ENCODE results near the gene SPTBN1. TPM values are rescaled to one million over a fixed set of nuclear protein-coding genes. Genes with fewer than 3 reads are reported as not detected.

The SPTBN1 gene
- total and polyA plus RNA-seq, 2 experiments from 2014 or later = 122 to 341 TPM

DNA sequence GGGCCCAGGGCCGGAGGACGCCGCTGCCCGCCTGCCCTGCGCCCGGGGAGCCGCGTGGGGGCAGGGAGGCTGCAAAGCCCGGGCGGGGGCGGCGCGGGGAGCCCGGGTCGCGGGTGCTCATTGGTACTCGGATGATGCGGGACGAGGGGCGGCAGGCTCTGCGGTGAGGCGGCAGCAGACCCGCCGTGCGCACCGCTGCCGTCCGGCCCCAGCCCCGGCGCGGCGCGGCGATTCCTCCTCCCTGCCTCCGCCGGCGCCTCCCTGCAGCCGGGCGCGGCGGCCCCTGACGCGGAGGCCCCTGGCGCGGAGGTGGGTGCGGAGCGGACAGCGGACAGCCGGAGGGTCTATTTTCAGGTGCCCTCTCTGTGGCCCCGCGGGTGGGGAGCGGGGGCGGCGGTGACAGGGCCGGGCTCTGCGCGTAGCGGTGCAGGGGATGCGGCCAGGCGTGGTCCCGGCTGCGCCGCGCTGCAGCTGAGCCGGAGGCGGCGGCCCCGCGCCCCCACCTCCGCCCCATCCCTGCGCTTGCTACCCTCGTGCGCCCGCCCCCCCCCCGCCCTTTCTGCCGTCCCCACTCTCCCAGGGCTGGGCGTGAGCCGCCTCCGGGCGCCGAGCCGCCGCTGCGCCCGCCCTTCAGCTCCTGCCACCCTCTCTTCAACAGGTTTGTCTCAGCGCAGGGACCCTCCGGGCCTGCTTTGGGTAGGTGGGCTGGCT is 640 bp downstream of the SPTBN1 start:
- no peak for TF ChIP-seq EZH2 (IDR thresholded peaks at IDR 0.05; ENCODE audit: borderline replicate concordance)
- no peak for TF ChIP-seq EZH2phosphoT487 (IDR thresholded peaks at IDR 0.05; ENCODE audit: low read depth, severe bottlenecking, unreplicated experiment)
- TF ChIP-seq, protein P1, sequence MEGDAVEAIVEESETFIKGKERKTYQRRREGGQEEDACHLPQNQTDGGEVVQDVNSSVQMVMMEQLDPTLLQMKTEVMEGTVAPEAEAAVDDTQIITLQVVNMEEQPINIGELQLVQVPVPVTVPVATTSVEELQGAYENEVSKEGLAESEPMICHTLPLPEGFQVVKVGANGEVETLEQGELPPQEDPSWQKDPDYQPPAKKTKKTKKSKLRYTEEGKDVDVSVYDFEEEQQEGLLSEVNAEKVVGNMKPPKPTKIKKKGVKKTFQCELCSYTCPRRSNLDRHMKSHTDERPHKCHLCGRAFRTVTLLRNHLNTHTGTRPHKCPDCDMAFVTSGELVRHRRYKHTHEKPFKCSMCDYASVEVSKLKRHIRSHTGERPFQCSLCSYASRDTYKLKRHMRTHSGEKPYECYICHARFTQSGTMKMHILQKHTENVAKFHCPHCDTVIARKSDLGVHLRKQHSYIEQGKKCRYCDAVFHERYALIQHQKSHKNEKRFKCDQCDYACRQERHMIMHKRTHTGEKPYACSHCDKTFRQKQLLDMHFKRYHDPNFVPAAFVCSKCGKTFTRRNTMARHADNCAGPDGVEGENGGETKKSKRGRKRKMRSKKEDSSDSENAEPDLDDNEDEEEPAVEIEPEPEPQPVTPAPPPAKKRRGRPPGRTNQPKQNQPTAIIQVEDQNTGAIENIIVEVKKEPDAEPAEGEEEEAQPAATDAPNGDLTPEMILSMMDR (IDR thresholded peaks at IDR 0.05; ENCODE audit: poor library complexity) = no peak
- H3K79me2 ChIP-seq = peaks cover 48% of the 10 kb centered on the region
- peak overlapping the region; percentile 90 for H3K4me2 ChIP-seq
- H2AFZ ChIP-seq = peak overlapping the region; percentile 59
- H3K27ac ChIP-seq = peak overlapping the region; percentile 93
- no peaks in the 10 kb centered on the region for H3K9me3 ChIP-seq (ENCODE audit: low read depth)
- peak; percentile 68 for DNase-seq (ENCODE audit: low spot score)
- WGBS (ENCODE audit: low lambda C conversion rate, missing lambda C conversion rate) = under 1% methylated on average over 27 of the region's 87 CpGs
- peaks cover 13% of the 10 kb centered on the region for H3K4me1 ChIP-seq (ENCODE audit: insufficient read depth)
- no peaks in the 10 kb centered on the region for H3K9me2 ChIP-seq (replicated peaks; ENCODE audit: insufficient read depth)
- peak overlapping the region; percentile 91 for H3K4me3 ChIP-seq
- peaks cover 26% of the 10 kb centered on the region for H4K20me1 ChIP-seq (ENCODE audit: insufficient read depth, poor library complexity, severe bottlenecking)
- H3K36me3 ChIP-seq (replicated peaks; ENCODE audit: insufficient read depth, low read depth) = no peaks in the 10 kb centered on the region
- H3K27me3 ChIP-seq = no peaks in the 10 kb centered on the region

DNA sequence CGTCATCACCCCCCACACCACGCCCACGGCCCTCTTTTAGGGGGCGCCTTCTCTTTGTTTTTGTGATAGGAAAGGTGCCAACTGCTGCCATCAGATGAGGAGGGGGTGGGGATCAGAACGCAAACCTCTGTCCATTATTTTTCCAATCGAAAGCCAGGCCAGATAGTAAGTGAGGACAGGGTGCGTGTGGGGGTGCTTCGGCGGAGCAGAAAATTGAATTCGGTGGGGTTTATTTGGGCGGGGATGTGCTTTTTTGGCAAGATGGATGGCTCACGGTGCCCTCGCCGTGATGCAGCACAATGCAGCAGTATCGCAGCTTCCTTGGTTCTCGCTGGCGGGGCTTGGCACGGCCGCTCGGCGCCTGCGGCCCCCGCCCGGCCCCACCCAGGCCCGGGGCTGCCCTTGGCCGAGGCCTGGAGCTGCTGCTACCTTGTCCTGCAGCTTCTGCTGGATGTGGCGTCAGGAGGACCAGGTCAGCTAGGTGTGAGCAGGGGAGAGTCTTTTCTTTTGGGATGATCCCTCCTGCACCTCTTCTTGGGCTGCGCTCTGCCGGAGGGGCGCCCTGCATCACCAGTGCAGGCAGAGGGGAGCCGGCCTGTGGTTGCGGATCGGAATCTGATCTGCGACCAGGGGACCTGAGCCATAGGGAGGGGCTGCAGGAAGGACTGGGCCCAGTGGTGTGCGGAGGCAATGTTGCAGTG is 1.3 kb downstream of the SPTBN1 start:
- peaks cover 55% of the 10 kb centered on the region for H3K79me2 ChIP-seq
- WGBS (ENCODE audit: low lambda C conversion rate, missing lambda C conversion rate) = under 1% methylated on average over 31 of the region's 35 CpGs
- peaks cover 30% of the 10 kb centered on the region for H4K20me1 ChIP-seq (ENCODE audit: insufficient read depth, poor library complexity, severe bottlenecking)
- H3K27me3 ChIP-seq = no peaks in the 10 kb centered on the region
- H3K36me3 ChIP-seq (replicated peaks; ENCODE audit: insufficient read depth, low read depth) = no peaks in the 10 kb centered on the region
- peak overlapping the region; percentile 93 for H3K27ac ChIP-seq
- no peaks in the 10 kb centered on the region for H3K9me2 ChIP-seq (replicated peaks; ENCODE audit: insufficient read depth)
- TF ChIP-seq EZH2 (IDR thresholded peaks at IDR 0.05; ENCODE audit: borderline replicate concordance) (peak; percentile 1), EZH2phosphoT487 (IDR thresholded peaks at IDR 0.05; ENCODE audit: low read depth, severe bottlenecking, unreplicated experiment) (no peak)
- TF ChIP-seq, protein P1 (IDR thresholded peaks at IDR 0.05; ENCODE audit: poor library complexity) = no peak
- H3K4me2 ChIP-seq = peak overlapping the region; percentile 90
- H2AFZ ChIP-seq = peak overlapping the region; percentile 46
- H3K9me3 ChIP-seq (ENCODE audit: low read depth) = no peaks in the 10 kb centered on the region
- H3K4me1 ChIP-seq (ENCODE audit: insufficient read depth) = peaks cover 13% of the 10 kb centered on the region
- DNase-seq (ENCODE audit: low spot score) = peak; percentile 30
- peak overlapping the region; percentile 91 for H3K4me3 ChIP-seq

DNA sequence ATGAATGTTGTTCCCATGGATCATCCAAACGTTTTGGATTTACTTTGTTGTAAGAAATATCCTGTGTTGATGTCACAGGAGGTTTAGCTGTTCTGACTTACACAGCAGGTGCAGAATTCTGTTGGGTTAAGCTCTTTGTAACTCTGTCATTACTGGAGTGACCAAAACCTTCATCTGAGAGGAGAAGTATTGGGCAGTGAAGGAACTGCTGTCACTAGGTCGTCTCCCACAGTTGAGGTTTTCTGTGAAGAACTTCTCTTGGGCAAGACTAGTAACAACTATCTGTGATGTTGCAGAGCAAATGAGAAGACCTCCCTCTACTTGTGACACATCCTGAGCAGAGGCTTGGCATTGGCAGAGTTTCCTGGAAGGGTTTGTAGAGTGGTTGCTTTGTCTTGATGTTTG is 2.9 kb downstream of the SPTBN1 start:
- H3K36me3 ChIP-seq (replicated peaks; ENCODE audit: insufficient read depth, low read depth) = no peaks in the 10 kb centered on the region
- H3K79me2 ChIP-seq = peaks cover 70% of the 10 kb centered on the region
- H3K4me2 ChIP-seq = peak overlapping the region; percentile 90
- H3K27ac ChIP-seq = peak overlapping the region; percentile 15
- H3K27me3 ChIP-seq = no peaks in the 10 kb centered on the region
- H3K9me3 ChIP-seq (ENCODE audit: low read depth) = no peaks in the 10 kb centered on the region
- TF ChIP-seq EZH2 (IDR thresholded peaks at IDR 0.05; ENCODE audit: borderline replicate concordance) (no peak), EZH2phosphoT487 (IDR thresholded peaks at IDR 0.05; ENCODE audit: low read depth, severe bottlenecking, unreplicated experiment) (no peak)
- TF ChIP-seq, protein P1 (IDR thresholded peaks at IDR 0.05; ENCODE audit: poor library complexity) = no peak
- no peak overlapping the region for H2AFZ ChIP-seq
- peaks cover 13% of the 10 kb centered on the region for H3K4me1 ChIP-seq (ENCODE audit: insufficient read depth)
- no peaks in the 10 kb centered on the region for H3K9me2 ChIP-seq (replicated peaks; ENCODE audit: insufficient read depth)
- H4K20me1 ChIP-seq (ENCODE audit: insufficient read depth, poor library complexity, severe bottlenecking) = peaks cover 38% of the 10 kb centered on the region
- no peak for DNase-seq (ENCODE audit: low spot score)
- 48% methylated on average over 2 of the region's 2 CpGs for WGBS (ENCODE audit: low lambda C conversion rate, missing lambda C conversion rate)
- H3K4me3 ChIP-seq = peak overlapping the region; percentile 12
